Transverse colon (tissue), 4 donors: ENCODE measurements around the gene BNIP5. TPM values are rescaled to one million over a fixed set of nuclear protein-coding genes. Genes with fewer than 3 reads are reported as not detected.

Experiments used
- DNase-seq: peaks from one replicate; pipeline ENCODE4 v3.0.0-alpha.2; 2019
- H3K27ac ChIP-seq, 4 donors: fragments of 200-600 bp; sonication (generic); 2 replicates each; pipeline ENCODE4 v1.5.1; 2016 to 2018; ENCODE audit warnings: inconsistent platforms in 4 of 4
- H3K27me3 ChIP-seq: fragments of 200-600 bp; sonication (generic); 2 replicates; pipeline ENCODE4 v1.5.1; 2017; ENCODE audit warnings: inconsistent platforms
- H3K36me3 ChIP-seq, 4 donors: fragments of 200-600 bp; sonication (generic); 2 replicates each; pipeline ENCODE4 v1.5.1; 2017 to 2019; ENCODE audit warnings: inconsistent platforms in 4 of 4
- H3K4me1 ChIP-seq, 4 donors: fragments of 200-600 bp; sonication (generic); 2 replicates each; pipeline ENCODE4 v1.5.1; 2017 to 2020; ENCODE audit warnings: inconsistent platforms in 4 of 4
- H3K4me3 ChIP-seq, 4 donors: fragments of 200-600 bp; sonication (generic); 1 replicate in 1 of 4; 2 replicates in 3 of 4; pipeline versions ENCODE4 v1.5.1 to v1.6.1; 2017 to 2019; ENCODE audit warnings: inconsistent platforms in 4 of 4
- H3K9me3 ChIP-seq, 2 donors: fragments of 200-600 bp; sonication (generic); 2 replicates each; pipeline ENCODE4 v1.5.1; 2017 to 2019; ENCODE audit warnings: inconsistent platforms in 2 of 2
- EP300 ChIP-seq: sonication (generic); formaldehyde crosslinking; IDR thresholded peaks from one replicate; pipeline ENCODE4 v1.6.1; 2017; ENCODE audit warnings: antibody characterized with exemption, low read depth
- POLR2A ChIP-seq: fragments of 450-650 bp; IDR thresholded peaks from one replicate; pipeline ENCODE4 v1.6.1; 2016; ENCODE audit warnings: antibody characterized with exemption, mild to moderate bottlenecking, moderate library complexity
- POLR2AphosphoS5 ChIP-seq, 3 donors: sonication (generic); formaldehyde crosslinking; IDR thresholded peaks; one replicate each; pipeline ENCODE4 v1.6.1; 2016; ENCODE audit warnings: antibody characterized with exemption in 3 of 3
- WGBS, 2 donors: methylation state at CpG; one replicate each; pipeline ENCODE4 v1.1.5; 2018; ENCODE audit warnings: low coverage in 1 of 2; 5-methylcytosine and 5-hydroxymethylcytosine counted together
- in situ Hi-C, 4 donors: fragments of 200-750 bp; cut with MboI; loops; one replicate each; pipeline versions ENCODE4 v1.15.0 to v1.15.1; 2017; ENCODE audit warnings: low sequenced_read_pairs in 3 of 4, low pct_ligation_motif_present in 1 of 4, low pct_unique_long_range_greater_than_20kb in 1 of 4
- intact Hi-C: fragments of 100-400 bp; cut with DNase I; formaldehyde crosslinking; loops from one replicate; pipeline ENCODE4 v1.15.1; 2023; ENCODE audit warnings: low total_unique reads
- total RNA-seq, 4 donors: library from RNA; depleted of rRNA; stranded (reverse); fragments of >200 nt; gene quantifications; one replicate each; pipeline ENCODE4 v1.1.0, GENCODE V29; 2016
- TF ChIP-seq, protein P1 (sequence below), 5 experiments: fragments of 200-600 bp in 3 of 5; fragments of 450-650 bp in 2 of 5; sonication (generic) in 3 of 5; IDR thresholded peaks; 1 replicate in 2 of 5; 2 replicates in 3 of 5; pipeline ENCODE4 v1.5.1; 2016 to 2017; ENCODE audit warnings: antibody characterized with exemption in 5 of 5, inconsistent platforms in 3 of 5, mild to moderate bottlenecking in 2 of 5, moderate library complexity in 1 of 5

Gene BNIP5
- total RNA-seq, 4 donors from 2014 or later: 6.0 to 23.6 (median 14.1) TPM

DNA sequence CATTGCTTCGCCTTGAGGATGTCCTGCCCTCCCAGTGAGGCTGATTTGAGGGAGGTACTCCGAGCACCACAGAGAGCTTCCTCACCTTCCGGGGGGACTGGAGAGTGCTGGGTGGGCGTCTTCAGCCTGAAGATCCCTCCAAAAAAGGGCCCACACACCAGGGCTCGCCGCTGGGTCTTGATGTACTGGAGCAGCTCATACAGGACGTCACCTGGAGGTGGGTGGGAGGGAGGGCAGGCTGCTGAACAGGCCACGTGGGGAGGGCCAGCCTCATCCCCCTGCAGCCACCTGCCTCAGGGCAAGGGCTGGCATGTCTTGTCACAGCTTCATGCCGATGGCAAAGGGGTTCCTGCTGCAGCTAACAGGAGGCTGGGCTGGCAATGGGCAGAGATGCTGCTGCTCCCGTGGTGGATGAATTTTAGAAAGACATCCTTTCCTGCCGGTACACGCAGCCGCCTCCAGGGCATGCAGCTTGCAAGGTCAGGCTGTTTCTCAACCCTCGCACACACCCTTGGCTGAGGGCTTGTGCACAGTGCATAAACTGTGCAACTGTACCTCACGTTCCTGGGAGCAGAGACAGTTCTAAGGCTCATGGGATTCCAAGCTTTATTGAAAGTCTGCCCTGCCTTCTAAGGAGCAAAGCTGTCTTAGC, 36.8 kb upstream of the BNIP5 start:
- 81% methylated on average over 15 of the region's 15 CpGs; no CpG with 5 or more reads in 1 of the 2 donors for WGBS, 2 donors
- Histone ChIP-seq H3K27ac (no peak overlapping the region), H3K27me3 (no peaks in the 10 kb centered on the region), H3K4me3 (no peak overlapping the region), H3K4me1 (no peaks in the 10 kb centered on the region), H3K9me3 (no peaks in the 10 kb centered on the region), H3K36me3 (no peaks in the 10 kb centered on the region)
- no peak for DNase-seq
- in situ Hi-C loops: loop anchor here in 2 of 4 donors (25.0 kb wide), 2 partner anchors 261 to 361 kb away; partner anchors contain the start of gene SLC26A8 (in 2 of the 2)
- TF ChIP-seq, protein P1, sequence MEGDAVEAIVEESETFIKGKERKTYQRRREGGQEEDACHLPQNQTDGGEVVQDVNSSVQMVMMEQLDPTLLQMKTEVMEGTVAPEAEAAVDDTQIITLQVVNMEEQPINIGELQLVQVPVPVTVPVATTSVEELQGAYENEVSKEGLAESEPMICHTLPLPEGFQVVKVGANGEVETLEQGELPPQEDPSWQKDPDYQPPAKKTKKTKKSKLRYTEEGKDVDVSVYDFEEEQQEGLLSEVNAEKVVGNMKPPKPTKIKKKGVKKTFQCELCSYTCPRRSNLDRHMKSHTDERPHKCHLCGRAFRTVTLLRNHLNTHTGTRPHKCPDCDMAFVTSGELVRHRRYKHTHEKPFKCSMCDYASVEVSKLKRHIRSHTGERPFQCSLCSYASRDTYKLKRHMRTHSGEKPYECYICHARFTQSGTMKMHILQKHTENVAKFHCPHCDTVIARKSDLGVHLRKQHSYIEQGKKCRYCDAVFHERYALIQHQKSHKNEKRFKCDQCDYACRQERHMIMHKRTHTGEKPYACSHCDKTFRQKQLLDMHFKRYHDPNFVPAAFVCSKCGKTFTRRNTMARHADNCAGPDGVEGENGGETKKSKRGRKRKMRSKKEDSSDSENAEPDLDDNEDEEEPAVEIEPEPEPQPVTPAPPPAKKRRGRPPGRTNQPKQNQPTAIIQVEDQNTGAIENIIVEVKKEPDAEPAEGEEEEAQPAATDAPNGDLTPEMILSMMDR (IDR thresholded peaks at IDR 0.05): no peak
- TF ChIP-seq POLR2AphosphoS5 (IDR thresholded peaks at IDR 0.05) (no peak), POLR2A (no peak), EP300 (no peak)
- intact Hi-C loops: no loop called here

DNA sequence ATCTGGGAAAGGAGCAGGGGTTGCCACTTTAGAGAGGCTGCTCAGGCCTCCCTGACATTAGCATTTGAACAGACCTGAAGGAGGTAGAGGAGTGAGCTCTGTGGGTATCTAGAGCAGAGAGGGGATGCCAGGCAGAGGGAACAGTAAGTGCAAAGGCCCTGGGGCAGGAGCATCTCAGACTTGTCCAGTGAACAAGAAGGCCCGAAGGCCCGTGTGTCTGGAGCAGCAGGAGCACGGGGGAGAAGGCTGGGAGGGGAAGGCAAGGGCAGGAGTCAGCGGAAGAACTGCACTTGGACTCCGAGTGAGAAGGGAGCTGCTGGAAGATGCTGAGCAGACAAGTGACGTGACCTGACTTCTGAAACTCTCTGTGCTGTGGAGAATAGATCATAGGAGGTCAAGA, 35.4 kb upstream of the BNIP5 start:
- no peak overlapping the region for H3K4me3 ChIP-seq
- in situ Hi-C loops: loop anchor here in 2 of 4 donors (25.0 kb wide), 2 partner anchors 260 to 360 kb away; partner anchors contain the start of gene SLC26A8 (in 2 of the 2)
- no peaks in the 10 kb centered on the region for H3K4me1 ChIP-seq

DNA sequence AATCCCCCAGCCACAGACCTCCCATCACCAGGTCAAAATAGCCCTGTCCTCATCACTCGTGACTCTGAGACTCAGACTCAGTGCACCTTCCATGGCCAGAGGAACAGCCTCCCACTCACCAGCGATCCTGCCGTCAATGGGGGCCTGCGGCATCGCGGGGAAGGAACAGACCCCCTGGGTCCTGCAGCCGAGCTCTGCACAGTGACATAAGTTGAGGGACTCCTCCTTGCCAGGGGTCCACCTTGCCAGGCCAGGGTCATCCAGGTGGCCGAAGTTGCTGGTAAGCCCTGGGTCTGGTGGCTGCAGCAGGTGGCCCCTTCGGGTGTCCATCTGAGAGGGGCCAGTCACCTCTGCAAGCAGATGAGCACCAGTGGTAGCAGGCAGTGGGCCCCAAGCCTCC, 34.5 kb upstream of the BNIP5 start:
- WGBS, 2 donors: 98 to 100% methylated on average over 1 to 9 of the region's 9 CpGs
- in situ Hi-C loops (loop anchor here in 2 of 4 donors (25.0 kb wide), 2 partner anchors 259 to 359 kb away; partner anchors contain the start of gene SLC26A8 (in 2 of the 2)), intact Hi-C loops (no loop called here)
- Histone ChIP-seq H3K27me3 (no peaks in the 10 kb centered on the region), H3K36me3 (no peaks in the 10 kb centered on the region), H3K4me3 (no peak overlapping the region), H3K27ac (no peak overlapping the region), H3K9me3 (no peaks in the 10 kb centered on the region), H3K4me1 (no peaks in the 10 kb centered on the region)
- DNase-seq: no peak
- no peak for TF ChIP-seq POLR2AphosphoS5 (IDR thresholded peaks at IDR 0.05)
- no peak for TF ChIP-seq POLR2A
- TF ChIP-seq, protein P1 (IDR thresholded peaks at IDR 0.05): no peak
- no peak for TF ChIP-seq EP300

More for the DNA sequence above, 35.4 kb upstream of the BNIP5 start:
- 92 to 94% methylated on average over 3 to 6 of the region's 6 CpGs for WGBS, 2 donors
- no peak overlapping the region for H3K27ac ChIP-seq
- H3K9me3 ChIP-seq: no peaks in the 10 kb centered on the region
- H3K36me3 ChIP-seq: no peaks in the 10 kb centered on the region
- DNase-seq: no peak
- H3K27me3 ChIP-seq: no peaks in the 10 kb centered on the region
- TF ChIP-seq EP300: no peak
- TF ChIP-seq POLR2AphosphoS5 (IDR thresholded peaks at IDR 0.05): no peak
- TF ChIP-seq, protein P1 (IDR thresholded peaks at IDR 0.05): no peak
- TF ChIP-seq POLR2A: no peak
- intact Hi-C loops: no loop called here

DNA sequence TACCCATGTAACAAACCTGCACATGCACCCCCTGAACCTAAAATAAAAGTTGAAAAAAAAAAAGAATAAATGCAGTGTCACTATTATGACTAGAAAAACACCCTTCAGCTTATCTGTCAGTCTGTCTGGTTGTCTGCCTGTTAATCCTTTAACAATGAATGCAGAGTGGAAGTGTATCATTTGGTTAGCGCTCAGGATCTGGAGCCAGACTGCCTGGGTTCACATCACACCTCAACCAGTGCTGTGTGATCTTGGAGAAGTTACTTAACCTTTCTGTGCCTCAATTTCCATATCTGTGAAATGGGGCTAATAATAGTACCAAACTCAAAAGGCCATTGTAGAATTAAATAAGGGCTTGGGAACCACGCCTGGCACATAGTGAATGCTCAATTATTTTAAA, 34.0 kb upstream of the BNIP5 start:
- no peaks in the 10 kb centered on the region for H3K9me3 ChIP-seq
- H3K36me3 ChIP-seq: no peaks in the 10 kb centered on the region
- H3K4me1 ChIP-seq: no peaks in the 10 kb centered on the region
- no peaks in the 10 kb centered on the region for H3K27me3 ChIP-seq
- TF ChIP-seq, protein P1 (IDR thresholded peaks at IDR 0.05): no peak
- TF ChIP-seq POLR2AphosphoS5 (IDR thresholded peaks at IDR 0.05) (no peak), POLR2A (no peak), EP300 (no peak)
- H3K27ac ChIP-seq: no peak overlapping the region
- 98 to 100% methylated on average over 2 of the region's 2 CpGs for whole genome bisulfite sequencing, 2 donors
- no peak for DNase-seq
- no peak overlapping the region for H3K4me3 ChIP-seq
- in situ Hi-C loops (loop anchor here in 2 of 4 donors (25.0 kb wide), 2 partner anchors 258 to 358 kb away; partner anchors contain the start of gene SLC26A8 (in 2 of the 2)), intact Hi-C loops (no loop called here)
